Duodenal mucosa (tissue), 2 donors: ENCODE data around the gene CEP83.
"Not testable (repeated sequence)": the region's sequence is repeated elsewhere in the genome, so short reads cannot be mapped to it uniquely, and the experiment has no call there.

Source experiments
- H3K27ac ChIP-seq: one replicate; pipeline ENCODE4 v1.7.0; 2013; ENCODE audit warnings: low read depth, low read length
- H3K27me3 ChIP-seq, 2 donors: one replicate each; pipeline ENCODE4 v1.7.0; 2013; ENCODE audit warnings: low read length in 2 of 2, control low read depth in 1 of 2; ENCODE audit not compliant: insufficient read depth in 2 of 2, control insufficient read depth in 1 of 2
- H3K36me3 ChIP-seq, 2 donors: one replicate each; pipeline ENCODE4 v1.7.0; 2013; ENCODE audit warnings: low read length in 2 of 2, control low read depth in 1 of 2; ENCODE audit not compliant: insufficient read depth in 2 of 2, control insufficient read depth in 1 of 2
- H3K4me1 ChIP-seq, 2 donors: one replicate each; pipeline ENCODE4 v1.7.0; 2013; ENCODE audit warnings: low read length in 2 of 2, control low read depth in 1 of 2; ENCODE audit not compliant: insufficient read depth in 2 of 2, control insufficient read depth in 1 of 2
- H3K4me3 ChIP-seq, 2 donors: one replicate each; pipeline ENCODE4 v1.7.0; 2013; ENCODE audit warnings: low read length in 2 of 2, low read depth in 1 of 2
- H3K9ac ChIP-seq, 2 donors: one replicate each; pipeline ENCODE4 v1.7.0; 2013; ENCODE audit warnings: low read length in 2 of 2, low read depth in 1 of 2
- H3K9me3 ChIP-seq, 2 donors: one replicate each; pipeline ENCODE4 v1.7.0; 2013; ENCODE audit warnings: low read length in 2 of 2, control low read depth in 1 of 2; ENCODE audit not compliant: control insufficient read depth in 1 of 2

CEP83 gene

DNA sequence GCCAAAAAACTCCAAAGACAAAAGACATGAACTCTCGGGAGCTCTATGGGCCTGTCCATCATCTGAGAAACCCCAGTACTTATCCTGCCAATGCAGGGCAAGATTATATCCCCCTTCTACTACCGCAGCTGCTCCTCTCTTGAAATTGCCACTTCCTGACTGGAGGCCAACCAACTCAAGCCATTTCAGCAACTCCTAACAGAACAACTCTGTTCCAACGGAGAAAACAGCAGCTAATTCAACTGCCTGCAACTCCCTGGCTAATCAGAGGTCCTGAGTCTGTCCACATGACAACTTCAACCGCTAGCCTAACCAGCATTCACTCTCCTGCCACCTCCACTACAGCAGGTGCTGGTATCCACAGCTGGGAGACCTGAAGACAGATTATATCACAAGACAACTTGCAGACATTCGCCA is 24.1 kb downstream of the CEP83 start:
- Histone ChIP-seq H3K4me3 (no peak overlapping the region), H3K4me1 (peaks cover 0 to 8% of the 10 kb centered on the region in 2 donors), H3K27ac (no peak overlapping the region), H3K9me3 (peaks cover 6 to 8% of the 10 kb centered on the region in 2 donors), H3K9ac (no peak overlapping the region), H3K36me3 (no peaks in the 10 kb centered on the region), H3K27me3 (no peaks in the 10 kb centered on the region)

DNA sequence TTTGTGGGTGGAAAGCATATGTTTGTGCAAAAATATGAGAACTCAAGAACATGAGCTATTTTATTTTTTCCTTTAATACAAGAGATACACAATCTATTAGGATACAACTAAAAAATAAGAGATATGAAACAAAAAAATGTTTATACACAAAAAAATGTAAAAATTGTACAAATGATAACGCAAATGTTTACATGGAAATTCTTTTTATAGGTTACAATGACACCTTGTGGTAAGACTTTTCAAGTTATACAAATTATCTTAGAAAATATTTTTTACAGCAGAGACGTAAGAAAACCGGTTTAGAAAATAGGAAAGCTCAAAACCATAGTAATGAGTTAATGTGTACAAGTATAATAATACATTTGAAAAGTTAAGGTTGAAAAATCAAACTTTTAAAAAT is 25.5 kb downstream of the CEP83 start:
- H3K4me3 ChIP-seq: no peak overlapping the region
- no peak overlapping the region for H3K9ac ChIP-seq
- H3K27me3 ChIP-seq: no peaks in the 10 kb centered on the region
- no peaks in the 10 kb centered on the region for H3K36me3 ChIP-seq
- H3K27ac ChIP-seq: no peak overlapping the region
- H3K9me3 ChIP-seq: peaks cover 8 to 10% of the 10 kb centered on the region in 2 donors
- peaks cover 0 to 8% of the 10 kb centered on the region in 2 donors for H3K4me1 ChIP-seq

DNA sequence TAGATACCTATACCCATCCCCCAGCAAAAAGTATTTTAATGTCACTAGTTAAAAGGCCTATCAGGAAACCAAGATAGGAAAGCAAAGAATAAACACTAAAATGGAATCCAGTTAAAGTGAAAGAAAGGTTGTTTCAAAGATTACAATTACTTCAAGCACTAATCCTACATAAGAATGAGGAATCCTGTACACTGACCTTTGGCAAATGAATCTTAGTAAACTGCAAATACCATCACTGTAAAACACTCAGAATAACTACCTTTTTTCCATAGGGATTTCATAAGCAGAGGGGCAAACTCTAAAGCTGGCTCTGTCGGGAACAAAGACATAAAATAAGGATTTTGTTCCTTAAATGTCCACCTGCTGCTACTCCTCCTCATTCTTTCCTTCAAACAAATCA is 25.9 kb downstream of the CEP83 start:
- Histone ChIP-seq H3K36me3 (no peaks in the 10 kb centered on the region), H3K9ac (no peak overlapping the region), H3K9me3 (peaks cover 8 to 10% of the 10 kb centered on the region in 2 donors), H3K4me3 (no peak overlapping the region), H3K27ac (no peak overlapping the region), H3K27me3 (no peaks in the 10 kb centered on the region), H3K4me1 (peaks cover 0 to 8% of the 10 kb centered on the region in 2 donors)

DNA sequence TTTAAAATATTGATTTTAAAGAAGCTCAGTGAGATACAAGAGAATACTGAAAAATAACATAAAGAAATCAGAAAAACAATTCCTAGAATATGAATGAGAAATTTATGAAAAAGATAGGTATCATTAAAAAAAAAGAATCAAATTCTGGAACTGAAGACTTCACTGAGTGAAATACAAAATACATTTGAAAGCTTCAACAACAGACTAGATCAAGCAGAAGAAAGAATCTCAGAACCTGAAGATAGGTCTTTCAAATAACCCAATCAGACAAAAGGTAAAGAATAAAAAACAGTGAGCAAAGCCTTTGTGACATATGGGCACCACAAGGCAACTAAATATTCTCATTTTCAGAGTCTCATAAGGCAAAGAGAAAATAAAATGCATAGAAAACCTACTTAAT is 29.4 kb downstream of the CEP83 start:
- H3K27me3 ChIP-seq: no peaks in the 10 kb centered on the region
- no peak overlapping the region for H3K4me3 ChIP-seq
- H3K9ac ChIP-seq: no peak overlapping the region

DNA sequence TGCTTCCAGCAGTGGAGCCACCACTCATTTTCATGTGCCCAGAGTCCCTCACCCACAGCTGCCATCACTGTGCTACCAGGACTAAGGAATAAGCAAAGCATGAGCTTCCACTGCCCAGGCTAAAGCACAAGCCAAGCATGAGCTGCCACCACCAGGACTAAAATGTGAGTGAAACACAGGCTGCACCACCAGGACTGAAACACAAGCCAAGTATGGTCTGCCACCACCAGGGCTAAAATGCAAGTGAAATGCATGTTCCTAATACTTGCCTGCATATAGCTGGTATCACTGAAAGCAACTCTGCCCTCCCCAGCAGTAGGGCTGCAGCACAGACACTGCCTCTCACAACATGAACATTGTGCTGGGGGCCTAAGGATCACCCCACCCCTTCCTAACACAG is 30.0 kb downstream of the CEP83 start:
- H3K9me3 ChIP-seq: peaks cover 8 to 10% of the 10 kb centered on the region in 2 donors
- no peaks in the 10 kb centered on the region for H3K27me3 ChIP-seq
- H3K4me3 ChIP-seq: no peak overlapping the region
- no peak overlapping the region for H3K27ac ChIP-seq
- no peak overlapping the region for H3K9ac ChIP-seq
- no peaks in the 10 kb centered on the region for H3K36me3 ChIP-seq
- peaks cover 0 to 20% of the 10 kb centered on the region in 2 donors for H3K4me1 ChIP-seq

More for the DNA sequence above, 29.4 kb downstream of the CEP83 start:
- Histone ChIP-seq H3K36me3 (no peaks in the 10 kb centered on the region), H3K4me1 (peaks cover 0 to 20% of the 10 kb centered on the region in 2 donors), H3K9me3 (peaks cover 8 to 10% of the 10 kb centered on the region in 2 donors), H3K27ac (no peak overlapping the region)

DNA sequence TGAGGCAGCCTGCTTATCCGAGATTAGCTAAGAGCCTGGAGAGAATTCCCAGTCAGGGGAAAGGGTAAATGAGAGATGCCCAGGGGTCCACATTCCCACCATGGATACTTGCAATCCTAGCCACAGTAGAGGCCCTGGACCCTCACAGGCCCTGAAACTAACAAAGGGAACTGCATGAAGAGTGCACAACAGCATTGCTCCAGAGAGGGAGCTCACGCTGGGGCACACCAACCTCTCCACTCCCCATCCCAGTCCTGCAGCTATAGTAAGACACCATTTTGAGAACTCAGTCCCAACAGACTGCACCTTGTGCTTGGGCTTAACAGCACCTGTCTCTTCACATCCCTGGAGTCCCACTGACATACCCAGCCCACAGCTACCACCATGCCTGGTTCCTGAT is 30.5 kb downstream of the CEP83 start:
- H3K9ac ChIP-seq: no peak overlapping the region
- no peaks in the 10 kb centered on the region for H3K36me3 ChIP-seq
- no peak overlapping the region for H3K27ac ChIP-seq
- no peak overlapping the region for H3K4me3 ChIP-seq
- peaks cover 0 to 20% of the 10 kb centered on the region in 2 donors for H3K4me1 ChIP-seq
- peaks cover 8 to 10% of the 10 kb centered on the region in 2 donors for H3K9me3 ChIP-seq
- H3K27me3 ChIP-seq: no peaks in the 10 kb centered on the region

DNA sequence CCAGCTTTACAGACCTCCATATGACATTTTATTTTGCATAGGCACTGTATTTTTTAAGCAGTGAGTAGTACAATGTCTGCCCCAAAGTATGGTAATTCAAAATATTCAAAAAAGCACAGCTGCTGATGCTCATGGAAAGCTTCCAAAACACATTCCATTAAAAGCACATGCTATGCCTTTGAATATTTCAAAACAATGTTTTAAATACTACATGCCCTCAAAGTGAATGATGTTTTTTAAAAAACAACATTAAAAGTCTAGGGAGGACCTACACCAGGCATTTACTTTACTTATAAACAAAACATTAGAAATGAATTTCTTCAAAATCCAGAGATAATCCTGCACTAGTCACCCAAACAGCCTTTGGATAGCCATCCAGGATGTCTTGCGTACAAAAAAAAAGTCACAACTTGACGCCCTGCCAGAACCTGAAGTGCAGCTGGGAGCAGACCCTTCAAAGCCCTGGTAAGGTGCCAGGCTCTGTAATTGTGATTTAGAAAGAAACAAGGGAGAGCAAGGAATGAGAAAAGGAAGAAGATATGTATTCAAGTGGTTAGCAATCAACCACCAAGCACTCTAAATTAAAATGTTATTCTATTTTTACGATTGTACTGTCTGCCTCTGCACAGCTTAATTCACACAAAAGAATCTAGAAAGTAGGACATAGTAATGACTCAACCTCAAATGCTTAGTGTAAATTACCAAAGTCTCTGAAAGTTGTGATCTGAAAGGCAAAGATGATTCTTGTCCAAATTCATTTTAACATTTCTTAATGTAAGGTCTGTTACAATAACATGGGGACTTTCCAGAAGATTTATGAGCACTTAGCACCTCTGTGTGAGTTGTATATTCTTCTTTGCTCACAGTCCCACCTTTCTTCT is 31.9 kb downstream of the CEP83 start:
- Histone ChIP-seq H3K27me3 (no peaks in the 10 kb centered on the region), H3K27ac (no peak overlapping the region), H3K4me3 (no peak overlapping the region), H3K9ac (no peak overlapping the region), H3K36me3 (no peaks in the 10 kb centered on the region), H3K4me1 (peaks cover 0 to 12% of the 10 kb centered on the region in 2 donors), H3K9me3 (peaks cover 13 to 22% of the 10 kb centered on the region in 2 donors)

DNA sequence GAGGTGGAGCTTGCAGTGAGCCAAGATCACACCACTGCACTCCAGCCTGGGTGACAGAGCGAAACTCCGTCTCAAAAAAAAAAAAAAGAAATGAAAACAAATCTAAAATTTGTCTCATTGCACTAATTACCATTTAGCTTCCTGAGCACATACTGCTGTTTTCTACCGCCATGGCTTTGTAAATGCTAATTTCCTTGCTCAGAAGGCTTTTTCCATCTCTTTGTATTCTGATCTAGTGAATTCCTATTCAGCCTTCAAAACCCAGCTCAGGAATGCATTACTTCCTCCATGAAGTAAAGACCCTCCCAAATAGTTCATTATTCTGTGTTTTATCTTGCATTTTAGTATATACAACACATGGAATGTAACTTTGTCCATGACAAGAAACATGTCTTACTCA is 33.6 kb downstream of the CEP83 start:
- no peak overlapping the region for H3K27ac ChIP-seq
- peaks cover 20 to 36% of the 10 kb centered on the region in 2 donors for H3K9me3 ChIP-seq
- no peaks in the 10 kb centered on the region for H3K27me3 ChIP-seq
- peaks cover 0 to 12% of the 10 kb centered on the region in 2 donors for H3K4me1 ChIP-seq
- H3K36me3 ChIP-seq: no peaks in the 10 kb centered on the region
- H3K9ac ChIP-seq: no peak overlapping the region
- no peak overlapping the region for H3K4me3 ChIP-seq

DNA sequence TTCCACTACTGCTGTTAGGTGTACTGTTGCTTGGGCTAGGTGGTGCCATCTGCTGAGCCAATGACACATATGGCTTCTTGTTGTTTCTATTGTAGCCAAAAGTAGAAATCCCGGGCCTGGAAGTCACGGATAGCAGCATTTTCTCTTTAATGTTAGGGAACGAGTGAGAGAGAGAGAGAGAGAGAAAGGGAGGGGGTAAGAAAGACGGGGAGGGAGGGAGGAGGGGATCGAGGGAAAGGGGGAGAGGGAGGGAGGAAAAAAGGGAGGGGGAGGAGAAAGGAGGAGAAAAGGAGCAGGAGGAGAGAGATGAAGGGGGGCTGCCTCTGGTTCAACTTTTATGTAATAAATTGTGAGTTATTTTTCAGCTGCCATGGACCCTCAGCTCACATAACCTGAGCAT is 34.8 kb downstream of the CEP83 start:
- H3K27ac ChIP-seq, H3K4me3 ChIP-seq, H3K9ac ChIP-seq, H3K27me3 ChIP-seq, H3K36me3 ChIP-seq: not testable (repeated sequence)
- Histone ChIP-seq H3K9me3 (peaks cover 18 to 29% of the 10 kb centered on the region in 2 donors), H3K4me1 (peaks cover 0 to 12% of the 10 kb centered on the region in 2 donors)

DNA sequence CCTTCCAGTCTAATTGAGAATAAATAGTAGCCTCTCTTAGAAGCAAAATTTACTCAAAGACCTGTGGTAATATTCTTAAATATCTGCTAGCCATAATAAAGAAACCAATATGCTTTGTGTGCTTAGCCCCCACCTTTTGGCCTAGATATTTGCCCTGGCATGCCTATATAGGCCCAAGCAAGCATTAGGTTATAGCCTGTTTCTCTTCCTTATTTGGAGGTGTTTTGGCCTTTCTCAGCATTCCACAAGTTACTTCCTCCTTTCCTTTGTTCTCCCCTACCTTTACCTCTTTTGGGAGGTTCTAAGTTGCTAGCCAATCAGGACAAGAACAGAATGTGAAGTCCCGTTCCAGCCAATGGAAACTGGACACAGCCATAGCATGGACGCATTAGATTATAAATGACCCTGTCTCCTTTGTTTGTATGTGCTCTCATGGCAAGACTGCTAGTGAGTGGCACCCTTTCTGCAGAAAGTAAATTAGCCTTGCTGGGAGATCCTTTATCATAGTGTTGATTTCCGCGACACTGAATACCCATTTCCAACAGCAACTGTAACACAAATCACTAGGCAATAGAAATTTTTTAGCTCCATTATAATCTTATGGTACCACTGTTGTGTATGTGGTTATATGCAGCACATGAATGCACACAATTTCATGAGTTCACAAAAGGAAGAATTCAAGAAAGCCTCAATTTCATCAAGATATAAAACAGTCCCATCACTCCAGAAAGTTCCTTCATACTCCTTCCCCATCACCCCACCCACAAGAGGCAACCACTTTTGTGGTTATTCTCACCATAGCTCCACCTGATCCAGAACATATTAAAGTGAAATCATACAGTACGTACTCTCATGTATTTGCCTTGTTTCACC is 37.6 kb downstream of the CEP83 start:
- Histone ChIP-seq H3K27ac (no peak overlapping the region), H3K9ac (no peak overlapping the region), H3K4me3 (no peak overlapping the region), H3K27me3 (no peaks in the 10 kb centered on the region), H3K9me3 (peaks cover 20 to 29% of the 10 kb centered on the region in 2 donors), H3K36me3 (no peaks in the 10 kb centered on the region), H3K4me1 (no peaks in the 10 kb centered on the region)
